HG02870 (cell line): ENCODE measurements around the gene CYP2A7.
"Not testable (repeated sequence)": the region's sequence is repeated elsewhere in the genome, so short reads cannot be mapped to it uniquely, and the experiment has no call there.

Experiments
- ATAC-seq: cut with Tn5 transposase; IDR thresholded peaks from one replicate; pipeline ENCODE4 v1.9.1; 2021; ENCODE audit warnings: mild to moderate bottlenecking, moderate library complexity; ENCODE audit not compliant: unreplicated experiment

CYP2A7 gene

DNA sequence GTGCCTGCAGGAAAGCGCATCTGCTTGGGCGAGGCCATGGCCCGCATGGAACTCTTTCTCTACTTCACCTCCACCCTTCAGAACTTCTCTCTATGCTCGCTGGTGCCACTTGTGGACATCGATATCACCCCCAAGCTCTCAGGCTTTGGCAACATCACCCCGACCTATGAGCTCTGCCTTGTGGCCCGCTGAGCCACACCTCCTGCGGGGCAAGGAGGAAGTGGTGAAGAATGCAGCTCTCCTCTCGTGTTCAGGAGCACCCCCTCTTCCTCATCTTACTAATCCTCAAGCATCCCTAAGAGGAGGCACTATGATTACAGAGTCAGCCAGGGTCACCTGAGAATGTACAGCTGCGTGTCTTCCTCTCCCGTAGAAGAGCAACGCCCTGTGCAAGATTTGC is 17.9 kb upstream of the CYP2A7 start:
- ATAC-seq: not testable (repeated sequence)

GRCh38 chr19:40896843-40897789 is 15.1 kb upstream of the CYP2A7 start:
- ATAC-seq: not testable (repeated sequence)

DNA sequence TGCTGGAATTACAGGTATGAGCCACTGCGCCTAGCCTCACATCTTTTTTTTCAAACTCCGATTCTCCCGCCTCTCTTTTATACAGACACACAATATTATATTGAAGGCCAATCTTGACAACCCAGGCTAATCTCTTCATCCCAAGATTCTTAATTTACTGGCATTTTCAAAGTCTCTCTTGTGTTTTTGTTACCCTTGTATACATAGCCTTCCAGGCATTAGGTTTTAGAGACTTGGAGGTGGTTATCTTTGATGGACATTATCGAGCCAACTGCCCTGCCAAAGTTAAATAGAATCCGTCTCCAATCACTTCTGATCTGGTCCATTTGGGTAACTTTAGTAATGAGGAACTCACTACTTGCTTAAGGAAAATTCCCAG is 14.4 kb upstream of the CYP2A7 start:
- ATAC-seq: no peak

- ATAC-seq: no peak
Measured at GRCh38 chr19:40893112-40893511, 11.1 kb upstream of the CYP2A7 start.

DNA sequence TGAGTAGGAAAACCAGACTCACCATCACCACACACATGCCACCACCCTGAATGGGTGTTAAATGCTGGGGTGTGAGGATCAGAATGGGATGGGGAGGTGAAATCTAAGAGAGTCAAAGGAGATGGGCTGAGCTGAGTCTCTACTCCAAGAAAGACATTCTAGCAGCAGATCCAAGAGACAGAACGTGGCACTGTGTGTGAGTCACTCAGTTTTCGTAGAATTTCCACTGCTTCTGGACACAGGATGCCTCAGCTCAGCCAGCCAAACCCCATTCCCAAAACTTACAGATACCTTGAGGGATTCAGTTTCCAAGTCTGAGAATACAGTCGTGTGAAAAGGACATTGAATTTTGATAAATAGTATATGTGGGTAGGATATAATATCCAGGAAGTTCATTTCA is 7.3 kb upstream of the CYP2A7 start:
- ATAC-seq: no peak

GRCh38 chr19:40888191-40888590 is 6.2 kb upstream of the CYP2A7 start:
- ATAC-seq: no peak

DNA sequence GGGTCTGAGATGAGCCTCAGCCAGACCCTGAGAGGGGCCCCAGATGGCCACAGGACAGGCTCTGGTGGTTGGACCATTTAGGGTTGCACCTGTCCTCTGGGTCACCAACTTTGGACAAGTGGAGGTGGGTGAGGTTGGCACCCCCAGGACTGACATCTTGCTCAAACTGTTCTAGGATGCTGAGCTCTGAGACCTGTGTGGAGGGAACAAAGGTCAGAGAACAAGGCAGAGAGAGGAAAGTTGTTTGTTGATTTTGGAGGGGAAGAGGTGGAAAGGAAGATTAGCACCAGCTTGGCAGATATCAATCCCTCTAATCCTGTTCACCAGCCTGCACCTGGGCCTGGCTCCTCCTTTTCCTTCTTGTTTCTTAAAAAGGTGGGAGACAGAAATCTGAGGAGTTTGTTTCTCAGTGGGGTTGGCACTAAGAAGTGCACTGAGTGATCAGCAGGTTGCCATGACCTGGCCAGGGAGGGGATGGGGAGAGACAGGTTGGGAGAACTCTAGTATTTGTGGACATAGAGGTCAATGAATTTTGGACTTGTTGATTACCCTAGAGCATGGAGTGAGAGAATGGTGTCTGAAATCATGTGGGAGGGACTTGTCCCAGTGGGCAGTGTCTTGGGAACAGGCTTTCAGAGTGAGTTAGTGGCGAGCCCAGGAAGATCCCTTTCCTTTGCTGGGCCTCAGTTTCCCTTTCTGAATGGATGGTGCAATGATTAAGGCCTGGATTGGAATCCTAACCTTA is 2.3 kb upstream of the CYP2A7 start:
- not testable (repeated sequence) for ATAC-seq

GRCh38 chr19:40879349-40879748 is 2.7 kb downstream of the CYP2A7 start:
- ATAC-seq: not testable (repeated sequence)

DNA sequence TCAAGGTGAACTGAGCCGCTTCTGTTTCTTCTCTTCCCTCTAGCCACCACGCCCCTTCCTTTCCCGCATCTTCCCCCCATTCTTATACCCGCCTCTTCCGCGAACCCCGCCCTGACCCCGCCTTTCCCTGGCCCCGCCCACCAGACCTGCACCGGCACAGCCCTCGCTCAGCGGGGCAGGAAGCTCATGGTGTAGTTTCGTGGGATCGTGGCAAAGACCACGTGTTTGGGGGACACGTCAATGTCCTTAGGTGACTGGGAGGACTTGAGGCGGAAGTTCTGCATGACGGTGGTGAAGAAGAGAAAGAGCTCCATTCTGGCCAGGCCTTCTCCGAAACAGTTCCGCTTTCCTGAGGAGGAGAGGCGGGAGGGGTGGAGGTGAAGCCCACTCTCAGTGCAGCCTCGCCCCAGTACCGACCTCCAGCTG is 6.5 kb downstream of the CYP2A7 start:
- ATAC-seq: not testable (repeated sequence)

DNA sequence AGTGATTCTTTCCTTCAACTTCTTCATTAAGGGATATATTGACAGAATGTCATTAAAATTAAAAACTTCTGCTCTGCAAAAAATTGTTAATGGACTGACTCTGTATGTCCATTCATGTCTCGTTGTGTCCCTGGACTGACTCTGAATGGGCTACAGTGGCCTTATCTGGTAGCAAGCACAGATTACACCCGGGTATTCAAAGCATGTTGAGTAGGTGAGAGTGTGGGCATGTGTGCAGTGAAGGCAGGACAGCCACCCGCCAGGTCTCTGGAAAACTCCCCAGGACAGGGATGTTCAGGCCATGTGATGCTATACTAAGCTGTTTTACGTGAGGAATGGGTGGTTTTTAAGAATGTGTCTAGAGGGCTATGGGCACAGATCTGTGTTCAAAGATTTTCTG is 7.2 kb downstream of the CYP2A7 start:
- not testable (repeated sequence) for ATAC-seq

DNA sequence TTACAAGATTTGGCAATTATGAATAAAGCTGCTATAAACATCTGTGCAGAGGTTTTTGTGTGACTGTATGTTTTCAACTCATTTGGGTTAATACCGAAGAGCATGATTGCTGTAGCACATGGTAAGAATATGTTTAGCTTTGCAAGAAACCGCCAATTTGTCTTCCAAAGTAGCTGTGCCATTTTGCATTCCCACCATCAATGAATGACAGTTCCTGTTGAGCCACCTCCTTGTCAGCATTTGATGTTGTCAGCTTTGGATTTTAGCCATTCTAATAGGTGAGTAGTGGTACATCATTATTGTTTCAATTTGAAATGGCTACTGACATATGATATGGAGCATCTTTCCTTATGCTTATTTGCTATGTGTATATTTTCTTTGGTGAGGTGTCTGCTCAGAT is 8.2 kb downstream of the CYP2A7 start:
- ATAC-seq: not testable (repeated sequence)

DNA sequence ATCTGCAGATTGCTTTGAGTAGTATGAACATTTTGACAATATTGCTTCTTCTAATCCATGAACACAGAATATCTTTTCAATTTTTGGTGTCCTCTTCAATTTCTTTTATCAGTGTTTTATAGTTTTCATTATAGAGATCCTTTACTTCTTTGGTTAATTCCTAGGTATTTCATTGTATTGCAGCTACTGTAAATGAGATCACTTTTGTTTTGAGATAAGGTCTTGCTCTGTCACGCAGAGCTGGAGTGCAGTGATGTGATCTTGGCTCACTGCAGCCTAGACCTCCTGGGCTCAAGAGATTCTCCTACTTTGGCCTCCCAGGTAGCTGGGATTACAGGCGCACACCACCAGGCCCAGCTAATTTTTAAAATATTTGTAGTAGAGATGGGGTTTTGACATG is 9.8 kb downstream of the CYP2A7 start:
- no peak for ATAC-seq

DNA sequence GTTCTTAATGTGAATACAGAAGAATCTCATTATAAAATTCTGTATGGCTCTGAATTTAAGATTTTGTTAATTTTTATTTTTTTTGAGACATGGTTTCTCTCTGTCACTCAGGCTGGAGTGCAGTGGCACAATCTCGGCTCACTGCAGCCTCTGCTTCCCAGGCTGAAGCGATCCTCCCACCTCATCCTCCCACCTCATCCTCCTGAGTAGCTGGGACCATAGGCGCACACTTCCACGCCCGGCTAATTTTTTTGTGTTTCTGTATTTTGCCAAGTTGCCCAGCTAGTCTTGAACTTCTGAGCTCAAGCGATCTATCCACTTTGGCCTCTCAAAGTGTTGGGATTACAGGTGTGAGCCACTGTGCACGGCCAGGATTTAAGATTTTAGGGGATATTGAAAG is 14.3 kb downstream of the CYP2A7 start:
- no peak for ATAC-seq

GRCh38 chr19:40864739-40865496 is 17.1 kb downstream of the CYP2A7 start:
- not testable (repeated sequence) for ATAC-seq

DNA sequence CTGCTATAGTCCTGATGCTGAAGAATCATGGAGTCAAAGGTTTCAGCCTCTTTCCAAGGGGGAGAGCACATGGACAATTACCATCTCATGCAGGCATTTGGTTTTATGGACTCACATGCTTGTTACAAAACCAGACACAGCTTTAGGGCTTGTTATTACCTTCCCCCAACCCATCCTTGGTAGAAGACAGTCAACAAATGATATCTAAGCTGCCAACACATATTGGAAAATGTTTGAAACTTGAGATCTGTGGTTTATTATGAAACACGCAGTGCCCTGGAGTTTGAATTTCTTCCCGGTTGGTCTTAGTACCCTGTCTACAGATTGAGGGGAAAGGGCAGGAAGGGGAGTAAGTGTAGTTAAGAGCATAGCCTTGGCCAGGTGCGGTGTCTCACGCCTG is 19.2 kb downstream of the CYP2A7 start:
- ATAC-seq: no peak

DNA sequence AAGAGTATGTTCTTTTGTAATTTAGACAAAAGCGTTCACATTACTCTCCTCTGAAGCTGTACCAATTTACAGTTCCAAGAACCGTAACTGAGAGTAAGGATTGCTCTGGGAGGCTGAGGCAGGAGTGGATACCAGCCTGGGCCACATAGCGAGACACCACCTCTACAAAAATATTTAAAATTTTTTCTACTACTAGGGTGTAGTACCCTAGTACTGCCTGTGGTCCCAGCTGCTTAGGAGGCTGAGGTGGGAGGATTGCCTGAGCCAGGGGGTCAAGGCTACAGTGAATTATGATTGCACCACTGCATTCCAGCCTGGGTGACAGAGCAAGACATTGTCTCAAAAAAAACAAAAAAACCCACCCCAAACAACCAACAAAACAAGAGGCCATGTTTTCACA is 19.7 kb downstream of the CYP2A7 start:
- no peak for ATAC-seq

- ATAC-seq: no peak
Measured at GRCh38 chr19:40858109-40858508, 23.9 kb downstream of the CYP2A7 start.

DNA sequence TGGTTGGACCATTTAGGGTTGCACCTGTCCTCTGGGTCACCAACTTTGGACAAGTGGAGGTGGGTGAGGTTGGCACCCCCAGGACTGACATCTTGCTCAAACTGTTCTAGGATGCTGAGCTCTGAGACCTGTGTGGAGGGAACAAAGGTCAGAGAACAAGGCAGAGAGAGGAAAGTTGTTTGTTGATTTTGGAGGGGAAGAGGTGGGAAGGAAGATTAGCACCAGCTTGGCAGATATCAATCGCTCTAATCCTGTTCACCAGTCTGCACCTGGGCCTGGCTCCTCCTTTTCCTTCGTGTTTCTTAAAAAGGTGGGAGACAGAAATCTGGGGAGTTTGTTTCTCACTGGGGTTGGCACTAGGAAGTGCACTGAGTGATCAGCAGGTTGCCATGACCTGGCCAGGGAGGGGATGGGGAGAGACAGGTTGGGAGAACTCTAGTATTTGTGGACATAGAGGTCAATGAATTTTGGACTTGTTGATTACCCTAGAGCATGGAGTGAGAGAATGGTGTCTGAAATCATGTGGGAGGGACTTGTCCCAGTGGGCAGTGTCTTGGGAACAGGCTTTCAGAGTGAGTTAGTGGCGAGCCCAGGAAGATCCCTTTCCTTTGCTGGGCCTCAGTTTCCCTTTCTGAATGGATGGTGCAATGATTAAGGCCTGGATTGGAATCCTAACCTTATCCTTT is 29.4 kb downstream of the CYP2A7 start:
- ATAC-seq: not testable (repeated sequence)

GRCh38 chr19:40850277-40850676 is 31.8 kb downstream of the CYP2A7 start, which contains the start of gene CYP2A6:
TSS of gene CYP2A6 (minus strand) at chr19:40850447. CDS start at chr19:40850426, 21 bp downstream.
- ATAC-seq: not testable (repeated sequence)

GRCh38 chr19:40846722-40847121 is 35.3 kb downstream of the CYP2A7 start:
- not testable (repeated sequence) for ATAC-seq
